ENCODE results near the gene WDR20. TPM values are rescaled to one million over a fixed set of nuclear protein-coding genes. Genes with fewer than 3 reads are reported as not detected.
"Not testable (repeated sequence)": the region's sequence is repeated elsewhere in the genome, so short reads cannot be mapped to it uniquely, and the experiment has no call there.

The WDR20 gene
- total RNA-seq, 3 donors from 2014 or later (not counting 1 experiment from before 2014, with no cell fraction given): 55.5 to 66.7 (median 62.2) TPM

GRCh38 chr14:102125546-102125945 is 14.2 kb upstream of the WDR20 start:
- Mint-ChIP-seq H3K9me3 (no peaks in the 10 kb centered on the region), H3K27me3 (ENCODE audit: low read depth in 2 of 2) (no peaks in the 10 kb centered on the region), H3K36me3 (no peaks in the 10 kb centered on the region), H3K27ac (no peak overlapping the region), H3K4me3 (no peak overlapping the region), H3K4me1 (no peaks in the 10 kb centered on the region)
- DNase-seq (no peak), ATAC-seq (no peak)
- intact Hi-C loops (cut with micrococcal nuclease): no loop called here
- H3K4me1 ChIP-seq (ENCODE audit: control insufficient read depth, insufficient read depth, low read length): no peaks in the 10 kb centered on the region
- H3K9me3 ChIP-seq (ENCODE audit: control insufficient read depth, insufficient read depth, low read length): no peaks in the 10 kb centered on the region
- no peak overlapping the region for H3K27ac ChIP-seq (ENCODE audit: low read length)
- 87% methylated on average over 5 of the region's 5 CpGs for WGBS (ENCODE audit: insufficient coverage)
- TF ChIP-seq CTCF (IDR thresholded peaks at IDR 0.05): no peak
- H3K4me3 ChIP-seq (ENCODE audit: low read length): no peak overlapping the region
- no peaks in the 10 kb centered on the region for H3K27me3 ChIP-seq (ENCODE audit: control insufficient read depth, insufficient read depth, low read length)
- no peaks in the 10 kb centered on the region for H3K36me3 ChIP-seq (ENCODE audit: control insufficient read depth, insufficient read depth, low read length)

GRCh38 chr14:102126807-102127455 is 12.8 kb upstream of the WDR20 start:
- H3K36me3 Mint-ChIP-seq: no peaks in the 10 kb centered on the region
- Histone ChIP-seq H3K4me1 (ENCODE audit: control insufficient read depth, insufficient read depth, low read length) (no peaks in the 10 kb centered on the region), H3K27ac (ENCODE audit: low read length) (no peak overlapping the region), H3K4me3 (ENCODE audit: low read length) (no peak overlapping the region), H3K36me3 (ENCODE audit: control insufficient read depth, insufficient read depth, low read length) (no peaks in the 10 kb centered on the region), H3K9me3 (ENCODE audit: control insufficient read depth, insufficient read depth, low read length) (no peaks in the 10 kb centered on the region), H3K27me3 (ENCODE audit: control insufficient read depth, insufficient read depth, low read length) (no peaks in the 10 kb centered on the region)
- H3K27ac Mint-ChIP-seq: no peak overlapping the region
- TF ChIP-seq CTCF (IDR thresholded peaks at IDR 0.05): no peak
- DNase-seq: no peak
- H3K4me1 Mint-ChIP-seq: no peaks in the 10 kb centered on the region
- intact Hi-C loops (cut with micrococcal nuclease): no loop called here
- WGBS (ENCODE audit: insufficient coverage): 97% methylated on average over 5 of the region's 5 CpGs
- H3K9me3 Mint-ChIP-seq: no peaks in the 10 kb centered on the region
- H3K27me3 Mint-ChIP-seq (ENCODE audit: low read depth in 2 of 2): no peaks in the 10 kb centered on the region
- ATAC-seq: no peak
- no peak overlapping the region for H3K4me3 Mint-ChIP-seq

- Mint-ChIP-seq H3K4me3 (no peak overlapping the region), H3K27me3 (ENCODE audit: low read depth in 2 of 2) (no peaks in the 10 kb centered on the region), H3K9me3 (no peaks in the 10 kb centered on the region), H3K27ac (no peak overlapping the region), H3K4me1 (no peaks in the 10 kb centered on the region), H3K36me3 (no peaks in the 10 kb centered on the region)
- Histone ChIP-seq H3K27me3 (ENCODE audit: control insufficient read depth, insufficient read depth, low read length) (no peaks in the 10 kb centered on the region), H3K27ac (ENCODE audit: low read length) (no peak overlapping the region), H3K9me3 (ENCODE audit: control insufficient read depth, insufficient read depth, low read length) (no peaks in the 10 kb centered on the region), H3K36me3 (ENCODE audit: control insufficient read depth, insufficient read depth, low read length) (no peaks in the 10 kb centered on the region), H3K4me1 (ENCODE audit: control insufficient read depth, insufficient read depth, low read length) (no peaks in the 10 kb centered on the region), H3K4me3 (ENCODE audit: low read length) (no peak overlapping the region)
- no peak for ATAC-seq
- 73% methylated on average over 4 of the region's 6 CpGs for WGBS (ENCODE audit: insufficient coverage)
- TF ChIP-seq CTCF (IDR thresholded peaks at IDR 0.05): no peak
- intact Hi-C loops (cut with micrococcal nuclease): no loop called here
- no peak for DNase-seq
Measured at GRCh38 chr14:102131741-102132140, 8.0 kb upstream of the WDR20 start.

- H3K27ac ChIP-seq (ENCODE audit: low read length); H3K9me3 ChIP-seq (ENCODE audit: control insufficient read depth, insufficient read depth, low read length); H3K4me1 Mint-ChIP-seq; H3K27ac Mint-ChIP-seq; H3K27me3 ChIP-seq (ENCODE audit: control insufficient read depth, insufficient read depth, low read length); H3K36me3 Mint-ChIP-seq; DNase-seq; H3K27me3 Mint-ChIP-seq (ENCODE audit: low read depth in 2 of 2); H3K4me3 Mint-ChIP-seq; intact Hi-C loops (cut with micrococcal nuclease); H3K36me3 ChIP-seq (ENCODE audit: control insufficient read depth, insufficient read depth, low read length); ATAC-seq; H3K4me3 ChIP-seq (ENCODE audit: low read length); H3K4me1 ChIP-seq (ENCODE audit: control insufficient read depth, insufficient read depth, low read length); H3K9me3 Mint-ChIP-seq: not testable (repeated sequence)
- WGBS (ENCODE audit: insufficient coverage): 95% methylated on average over 9 of the region's 9 CpGs
Measured at GRCh38 chr14:102134021-102134420, 5.7 kb upstream of the WDR20 start.

- intact Hi-C loops (cut with micrococcal nuclease): loop anchor here (5.0 kb wide), 1 partner anchor 427 kb away; no protein-coding TSS in a partner anchor
Measured at GRCh38 chr14:102134719-102135118, 5.0 kb upstream of the WDR20 start.

GRCh38 chr14:102135456-102135855 is 4.2 kb upstream of the WDR20 start:
- WGBS (ENCODE audit: insufficient coverage): 98% methylated on average over 29 of the region's 30 CpGs
- H3K4me3 ChIP-seq (ENCODE audit: low read length); H3K27ac ChIP-seq (ENCODE audit: low read length); H3K9me3 ChIP-seq (ENCODE audit: control insufficient read depth, insufficient read depth, low read length); H3K27me3 ChIP-seq (ENCODE audit: control insufficient read depth, insufficient read depth, low read length); H3K27ac Mint-ChIP-seq; DNase-seq; H3K36me3 Mint-ChIP-seq; H3K36me3 ChIP-seq (ENCODE audit: control insufficient read depth, insufficient read depth, low read length); ATAC-seq; H3K27me3 Mint-ChIP-seq (ENCODE audit: low read depth in 2 of 2); H3K4me3 Mint-ChIP-seq; H3K4me1 ChIP-seq (ENCODE audit: control insufficient read depth, insufficient read depth, low read length); H3K9me3 Mint-ChIP-seq: not testable (repeated sequence)
- intact Hi-C loops (cut with micrococcal nuclease): loop anchor here (5.0 kb wide), 1 partner anchor 428 kb away; no protein-coding TSS in a partner anchor
- peaks cover 16 to 21% of the 10 kb centered on the region in 2 donors for H3K4me1 Mint-ChIP-seq

More at GRCh38 chr14:102134719-102135118, 5.0 kb upstream of the WDR20 start:
- not testable (repeated sequence) for H3K9me3 Mint-ChIP-seq; H3K4me3 ChIP-seq (ENCODE audit: low read length); H3K36me3 Mint-ChIP-seq; H3K9me3 ChIP-seq (ENCODE audit: control insufficient read depth, insufficient read depth, low read length); H3K4me3 Mint-ChIP-seq; H3K27me3 Mint-ChIP-seq (ENCODE audit: low read depth in 2 of 2); DNase-seq; ATAC-seq; H3K27me3 ChIP-seq (ENCODE audit: control insufficient read depth, insufficient read depth, low read length); H3K27ac Mint-ChIP-seq; H3K4me1 ChIP-seq (ENCODE audit: control insufficient read depth, insufficient read depth, low read length); H3K27ac ChIP-seq (ENCODE audit: low read length); H3K36me3 ChIP-seq (ENCODE audit: control insufficient read depth, insufficient read depth, low read length)
- 95% methylated on average over 9 of the region's 10 CpGs for WGBS (ENCODE audit: insufficient coverage)
- H3K4me1 Mint-ChIP-seq: peaks cover 9 to 14% of the 10 kb centered on the region in 2 donors

All from natural killer cell (primary cell).